D721Med (cell line): ENCODE data around the gene PFN1.

ENCODE experiments used
- DNase-seq: peaks from one replicate; pipeline ENCODE4 v3.0.0; 2011; ENCODE audit warnings: low spot score; ENCODE audit not compliant: insufficient read length
- FAIRE-seq: peaks from 2 replicates; lab custom pipeline; 2011; peaks lifted over from hg19 to GRCh38; lab: Jason Lieb, UNC
- TF ChIP-seq, protein P1 (sequence below): IDR thresholded peaks from 2 replicates; pipeline ENCODE4 v1.5.1; 2012; ENCODE audit warnings: mild to moderate bottlenecking, control low read depth; ENCODE audit not compliant: insufficient read depth; ENCODE audit errors: missing control alignments

Gene PFN1

DNA sequence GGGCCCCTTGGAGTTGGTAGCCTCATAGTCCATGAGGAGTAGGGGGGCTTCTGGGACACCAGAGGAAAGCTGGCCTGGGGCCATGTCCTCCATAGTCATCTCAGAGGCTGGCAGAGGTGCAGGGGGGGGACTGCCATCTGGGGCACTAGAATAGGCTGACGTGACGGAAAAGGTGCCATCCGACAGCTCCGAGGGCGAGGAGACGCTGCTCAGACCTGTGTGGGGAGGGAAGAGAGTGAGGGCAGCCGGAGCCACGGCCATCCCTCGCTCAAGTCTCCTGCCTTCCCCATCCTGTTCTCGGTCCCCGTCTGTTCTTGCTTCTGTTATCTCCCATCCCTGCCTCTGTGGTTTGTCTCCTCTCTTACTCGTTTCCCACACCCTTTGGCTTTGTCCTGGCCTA, 24.0 kb upstream of the PFN1 start:
- no peak for FAIRE-seq
- TF ChIP-seq, protein P1, sequence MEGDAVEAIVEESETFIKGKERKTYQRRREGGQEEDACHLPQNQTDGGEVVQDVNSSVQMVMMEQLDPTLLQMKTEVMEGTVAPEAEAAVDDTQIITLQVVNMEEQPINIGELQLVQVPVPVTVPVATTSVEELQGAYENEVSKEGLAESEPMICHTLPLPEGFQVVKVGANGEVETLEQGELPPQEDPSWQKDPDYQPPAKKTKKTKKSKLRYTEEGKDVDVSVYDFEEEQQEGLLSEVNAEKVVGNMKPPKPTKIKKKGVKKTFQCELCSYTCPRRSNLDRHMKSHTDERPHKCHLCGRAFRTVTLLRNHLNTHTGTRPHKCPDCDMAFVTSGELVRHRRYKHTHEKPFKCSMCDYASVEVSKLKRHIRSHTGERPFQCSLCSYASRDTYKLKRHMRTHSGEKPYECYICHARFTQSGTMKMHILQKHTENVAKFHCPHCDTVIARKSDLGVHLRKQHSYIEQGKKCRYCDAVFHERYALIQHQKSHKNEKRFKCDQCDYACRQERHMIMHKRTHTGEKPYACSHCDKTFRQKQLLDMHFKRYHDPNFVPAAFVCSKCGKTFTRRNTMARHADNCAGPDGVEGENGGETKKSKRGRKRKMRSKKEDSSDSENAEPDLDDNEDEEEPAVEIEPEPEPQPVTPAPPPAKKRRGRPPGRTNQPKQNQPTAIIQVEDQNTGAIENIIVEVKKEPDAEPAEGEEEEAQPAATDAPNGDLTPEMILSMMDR, result no peak

DNA sequence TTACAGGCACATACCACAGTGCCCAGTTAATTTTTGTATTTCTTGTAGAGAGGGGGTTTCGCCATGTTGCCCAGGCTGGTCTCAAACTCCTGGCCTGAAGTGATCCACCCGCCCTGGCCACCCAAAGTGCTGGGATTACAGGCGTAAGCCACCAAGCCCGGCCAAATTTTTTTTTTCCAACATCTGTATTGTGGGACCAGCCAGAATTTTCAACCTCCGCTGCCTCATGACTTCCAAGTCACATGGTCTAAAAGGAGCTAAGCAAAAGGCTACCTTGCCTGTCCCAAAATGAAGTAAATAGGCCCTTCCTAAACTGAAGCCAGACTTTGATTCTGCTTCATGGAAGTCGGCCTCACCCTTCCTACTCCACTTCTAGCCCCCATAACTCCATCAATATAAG, 23.5 kb upstream of the PFN1 start:
- no peak for DNase-seq
- FAIRE-seq, result no peak
- TF ChIP-seq, protein P1, result no peak

More for the DNA sequence above, 24.0 kb upstream of the PFN1 start:
- no peak for DNase-seq

DNA sequence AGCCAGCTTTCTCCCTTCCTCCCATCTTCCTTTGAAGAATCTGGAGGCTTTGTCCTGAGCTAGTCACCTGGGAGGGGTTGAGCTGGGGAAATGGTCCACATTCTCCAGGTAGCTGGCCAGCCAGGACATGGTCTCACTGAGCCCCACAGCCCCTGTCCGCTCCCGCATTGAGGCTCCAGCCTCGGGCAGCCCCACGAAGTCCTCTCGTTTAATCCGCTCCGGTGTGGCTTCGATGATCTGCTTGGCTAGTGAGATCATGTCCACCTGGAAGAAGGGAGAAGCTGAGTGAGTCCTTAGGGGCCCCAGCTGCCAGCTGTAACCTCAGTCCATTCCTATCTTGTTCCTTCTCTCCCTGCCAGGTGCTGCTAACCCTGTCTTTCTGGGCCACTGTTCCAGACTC, 21.9 kb upstream of the PFN1 start:
- no peak for FAIRE-seq
- DNase-seq, result no peak

GRCh38 chr17:4969551-4970173, 21.3 kb upstream of the PFN1 start:
- TF ChIP-seq, protein P1, result no peak
- FAIRE-seq (no peak), DNase-seq (no peak)

More for the DNA sequence above, 21.9 kb upstream of the PFN1 start:
- TF ChIP-seq, protein P1, result no peak

- TF ChIP-seq, protein P1, result no peak
- FAIRE-seq (no peak), DNase-seq (no peak)
These were observed 20.8 kb upstream of the PFN1 start for GRCh38 chr17:4969047-4969550.

DNA sequence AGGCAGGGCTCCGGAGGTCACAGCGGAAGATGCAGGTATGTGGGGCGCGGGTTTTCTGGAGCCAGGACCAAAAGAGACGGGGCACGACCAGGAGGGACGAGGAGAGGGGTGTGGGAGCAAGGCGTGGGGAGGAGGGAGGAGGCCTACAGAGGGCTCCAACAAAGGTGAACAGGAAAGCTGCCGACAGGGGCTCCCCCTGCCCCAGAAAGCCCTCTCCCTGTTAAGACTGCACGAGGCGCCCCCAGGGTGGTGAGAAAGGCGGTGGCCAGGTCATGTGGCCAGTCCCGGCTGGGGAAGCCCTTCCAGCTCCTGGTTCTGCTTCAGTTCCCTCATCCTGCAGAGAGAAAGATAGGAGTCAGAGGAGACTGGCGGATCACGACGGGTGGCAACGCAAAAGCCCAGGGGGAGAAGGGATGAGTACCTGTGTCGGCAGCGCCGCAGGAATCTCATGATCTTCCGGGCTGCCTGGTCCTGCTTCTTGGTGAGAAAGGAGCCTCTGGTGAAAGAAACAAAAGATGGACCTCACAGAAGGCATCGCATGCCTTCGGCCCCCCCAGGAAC, 20.2 kb upstream of the PFN1 start:
- no peak for DNase-seq
- TF ChIP-seq, protein P1, result no peak
- FAIRE-seq, result no peak
